GM21619 (cell line): ENCODE measurements around the gene PLA2G2C.
"Not testable (repeated sequence)": the region's sequence is repeated elsewhere in the genome, so short reads cannot be mapped to it uniquely, and the experiment has no call there.

Experiments
- ATAC-seq: cut with Tn5 transposase; IDR thresholded peaks from one replicate; pipeline ENCODE4 v1.9.1; 2021; ENCODE audit not compliant: unreplicated experiment

PLA2G2C gene

GRCh38 chr1:20138346-20138745 lies 48.0 kb downstream of the PLA2G2C start:
- ATAC-seq: no peak

- no peak for ATAC-seq
Measured at GRCh38 chr1:20137604-20138003, 48.7 kb downstream of the PLA2G2C start.

GRCh38 chr1:20137055-20137454 lies 49.3 kb downstream of the PLA2G2C start:
- ATAC-seq: no peak

- no peak for ATAC-seq
Measured at GRCh38 chr1:20136249-20136648, 50.1 kb downstream of the PLA2G2C start.

- no peak for ATAC-seq
Measured at GRCh38 chr1:20134995-20135394, 51.3 kb downstream of the PLA2G2C start.

- not testable (repeated sequence) for ATAC-seq
Measured at GRCh38 chr1:20130518-20130917, 55.8 kb downstream of the PLA2G2C start.

GRCh38 chr1:20126806-20127440 lies 59.4 kb downstream of the PLA2G2C start:
- ATAC-seq: no peak

- peak; percentile 59 for ATAC-seq
Measured at GRCh38 chr1:20126041-20126805, 60.1 kb downstream of the PLA2G2C start.

- no peak for ATAC-seq
Measured at GRCh38 chr1:20125100-20125499, 61.2 kb downstream of the PLA2G2C start.

- ATAC-seq: no peak
Measured at GRCh38 chr1:20124456-20125057, 61.8 kb downstream of the PLA2G2C start.

GRCh38 chr1:20123722-20124455 lies 62.4 kb downstream of the PLA2G2C start:
- no peak for ATAC-seq

- ATAC-seq: no peak
Measured at GRCh38 chr1:20120796-20121195, 65.5 kb downstream of the PLA2G2C start.

- no peak for ATAC-seq
Measured at GRCh38 chr1:20119347-20119746, 67.0 kb downstream of the PLA2G2C start, which contains the start of gene PLA2G2D. Gene PLA2G2D, minus strand, starts transcription at chr1:20119536. Its CDS starts 38 bp downstream, at chr1:20119498.

- ATAC-seq: no peak
Measured at GRCh38 chr1:20117236-20117635, 69.1 kb downstream of the PLA2G2C start.

- no peak for ATAC-seq
Measured at GRCh38 chr1:20115916-20116315, 70.4 kb downstream of the PLA2G2C start.

- no peak for ATAC-seq
Measured at GRCh38 chr1:20115479-20115878, 70.8 kb downstream of the PLA2G2C start.

- ATAC-seq: no peak
Measured at GRCh38 chr1:20114021-20114648, 72.2 kb downstream of the PLA2G2C start.
